Smooth muscle cell of the brain vasculature (primary cell): ENCODE results near the gene SSRP1.
"Not testable (repeated sequence)": the region's sequence is repeated elsewhere in the genome, so short reads cannot be mapped to it uniquely, and the experiment has no call there.

Experiments
- DNase-seq: peaks from one replicate; pipeline ENCODE4 v3.0.0-alpha.2; 2012; ENCODE audit warnings: low read depth, low spot score

Gene SSRP1

GRCh38 chr11:57300785-57301184 is 34.9 kb downstream of the SSRP1 start:
- DNase-seq = no peak

- no peak for DNase-seq
Measured at GRCh38 chr11:57299150-57299737, 36.4 kb downstream of the SSRP1 start.

GRCh38 chr11:57297221-57297620 is 38.5 kb downstream of the SSRP1 start:
- DNase-seq = no peak

- not testable (repeated sequence) for DNase-seq
Measured at GRCh38 chr11:57296205-57296604, 39.5 kb downstream of the SSRP1 start.

- peak; percentile 41 for DNase-seq
Measured at GRCh38 chr11:57294225-57295131, 41.2 kb downstream of the SSRP1 start.

GRCh38 chr11:57290288-57290687 is 45.4 kb downstream of the SSRP1 start:
- DNase-seq = no peak

- no peak for DNase-seq
Measured at GRCh38 chr11:57288771-57289579, 46.7 kb downstream of the SSRP1 start.

GRCh38 chr11:57287884-57288283 is 47.8 kb downstream of the SSRP1 start:
- no peak for DNase-seq

GRCh38 chr11:57283231-57283990 is 52.3 kb downstream of the SSRP1 start:
- no peak for DNase-seq

GRCh38 chr11:57281546-57281945 is 54.1 kb downstream of the SSRP1 start:
- DNase-seq = not testable (repeated sequence)

GRCh38 chr11:57279116-57279515 is 56.6 kb downstream of the SSRP1 start:
- no peak for DNase-seq

GRCh38 chr11:57278721-57279095 is 57.0 kb downstream of the SSRP1 start:
- DNase-seq = no peak

- DNase-seq = peak; percentile 32
Measured at GRCh38 chr11:57277845-57278720, 57.6 kb downstream of the SSRP1 start.

GRCh38 chr11:57276971-57277675 is 58.6 kb downstream of the SSRP1 start:
- DNase-seq = no peak

GRCh38 chr11:57276169-57276970 is 59.3 kb downstream of the SSRP1 start:
- no peak for DNase-seq
